Measurements from ENCODE around the gene SCUBE1. TPM values are rescaled to one million over a fixed set of nuclear protein-coding genes. Genes with fewer than 3 reads are reported as not detected.

SCUBE1 gene
- total and polyA plus RNA-seq, 2 experiments from 2014 or later: 0.81 to 3.2 TPM

GRCh38 chr22:43244803-43245527, 98.2 kb downstream of the SCUBE1 start:
- H3K27ac Mint-ChIP-seq: no peak overlapping the region
- DNase-seq (ENCODE audit: low spot score): no peak
- no peaks in the 10 kb centered on the region for H3K79me2 ChIP-seq (replicated peaks; ENCODE audit: insufficient read depth)
- H3K27me3 ChIP-seq (ENCODE audit: insufficient read depth): no peaks in the 10 kb centered on the region
- no peaks in the 10 kb centered on the region for H3F3A ChIP-seq (replicated peaks; ENCODE audit: low read depth)
- no peaks in the 10 kb centered on the region for H3K4me1 ChIP-seq (ENCODE audit: insufficient read depth)
- H2AFZ ChIP-seq: no peak overlapping the region
- H3K4me3 ChIP-seq: no peak overlapping the region
- ATAC-seq: peak; percentile 36
- no peaks in the 10 kb centered on the region for H3K4me1 Mint-ChIP-seq
- no peak overlapping the region for H3K4me2 ChIP-seq
- no peaks in the 10 kb centered on the region for H4K20me1 ChIP-seq (replicated peaks; ENCODE audit: insufficient read depth)
- peaks cover 1% of the 10 kb centered on the region for H3K27me3 Mint-ChIP-seq (ENCODE audit: insufficient read depth, low read depth, poor library complexity)
- no peaks in the 10 kb centered on the region for H3K9me3 Mint-ChIP-seq
- H3K36me3 ChIP-seq (ENCODE audit: insufficient read depth): no peaks in the 10 kb centered on the region
- no peak for TF ChIP-seq NANOG (IDR thresholded peaks at IDR 0.05; ENCODE audit: borderline replicate concordance)
- no peak overlapping the region for H3K27ac ChIP-seq (ENCODE audit: low read depth)
- H3K4me3 Mint-ChIP-seq: no peak overlapping the region
- H3K36me3 Mint-ChIP-seq (ENCODE audit: low read depth): no peaks in the 10 kb centered on the region
- H3K9me2 ChIP-seq (ENCODE audit: insufficient read depth): no peaks in the 10 kb centered on the region

- H3K9me3 Mint-ChIP-seq: no peaks in the 10 kb centered on the region
- Histone ChIP-seq H3K9me2 (ENCODE audit: insufficient read depth) (no peaks in the 10 kb centered on the region), H3K79me2 (replicated peaks; ENCODE audit: insufficient read depth) (no peaks in the 10 kb centered on the region), H3K4me3 (no peak overlapping the region), H3K36me3 (ENCODE audit: insufficient read depth) (no peaks in the 10 kb centered on the region), H3K4me1 (ENCODE audit: insufficient read depth) (no peaks in the 10 kb centered on the region), H4K20me1 (replicated peaks; ENCODE audit: insufficient read depth) (no peaks in the 10 kb centered on the region), H3F3A (replicated peaks; ENCODE audit: low read depth) (no peaks in the 10 kb centered on the region), H3K4me2 (no peak overlapping the region), H2AFZ (no peak overlapping the region), H3K27ac (ENCODE audit: low read depth) (no peak overlapping the region), H3K27me3 (ENCODE audit: insufficient read depth) (no peaks in the 10 kb centered on the region)
- DNase-seq (ENCODE audit: low spot score): peak; percentile 14
- no peak overlapping the region for H3K27ac Mint-ChIP-seq
- peaks cover 3% of the 10 kb centered on the region for H3K27me3 Mint-ChIP-seq (ENCODE audit: insufficient read depth, low read depth, poor library complexity)
- no peak overlapping the region for H3K4me3 Mint-ChIP-seq
- TF ChIP-seq NANOG (IDR thresholded peaks at IDR 0.05; ENCODE audit: borderline replicate concordance): no peak
- 0 out of 4 replicates have a peak, but pooled peaks of 1 of the 2 experiments have one; percentile 10 for TF ChIP-seq CTCF (conservative IDR thresholded peaks at IDR 0.05; ENCODE audit: low read depth in 2 of 2)
- no peaks in the 10 kb centered on the region for H3K36me3 Mint-ChIP-seq (ENCODE audit: low read depth)
- ATAC-seq: peak; percentile 14; the same call in 1 of the 3 replicates
- no peaks in the 10 kb centered on the region for H3K4me1 Mint-ChIP-seq
Measured at GRCh38 chr22:43244402-43244801, 98.8 kb downstream of the SCUBE1 start.

GRCh38 chr22:43243324-43243723, 99.8 kb downstream of the SCUBE1 start:
- DNase-seq (ENCODE audit: low spot score) (no peak), ATAC-seq (no peak)
- no peaks in the 10 kb centered on the region for H4K20me1 ChIP-seq (replicated peaks; ENCODE audit: insufficient read depth)
- no peaks in the 10 kb centered on the region for H3K36me3 ChIP-seq (ENCODE audit: insufficient read depth)
- no peaks in the 10 kb centered on the region for H3F3A ChIP-seq (replicated peaks; ENCODE audit: low read depth)
- H3K27me3 Mint-ChIP-seq (ENCODE audit: insufficient read depth, low read depth, poor library complexity): peaks cover 4% of the 10 kb centered on the region
- no peaks in the 10 kb centered on the region for H3K9me3 Mint-ChIP-seq
- no peak overlapping the region for H2AFZ ChIP-seq
- no peaks in the 10 kb centered on the region for H3K9me2 ChIP-seq (ENCODE audit: insufficient read depth)
- H3K27ac Mint-ChIP-seq: no peak overlapping the region
- no peaks in the 10 kb centered on the region for H3K4me1 Mint-ChIP-seq
- H3K4me3 ChIP-seq: no peak overlapping the region
- no peak overlapping the region for H3K27ac ChIP-seq (ENCODE audit: low read depth)
- no peaks in the 10 kb centered on the region for H3K79me2 ChIP-seq (replicated peaks; ENCODE audit: insufficient read depth)
- no peak overlapping the region for H3K4me3 Mint-ChIP-seq
- no peaks in the 10 kb centered on the region for H3K4me1 ChIP-seq (ENCODE audit: insufficient read depth)
- no peaks in the 10 kb centered on the region for H3K36me3 Mint-ChIP-seq (ENCODE audit: low read depth)
- H3K4me2 ChIP-seq: no peak overlapping the region
- H3K27me3 ChIP-seq (ENCODE audit: insufficient read depth): no peaks in the 10 kb centered on the region
- TF ChIP-seq ZNF462 (CRISPR knock-in tag; IDR thresholded peaks at IDR 0.05) (no peak), NANOG (IDR thresholded peaks at IDR 0.05; ENCODE audit: borderline replicate concordance) (no peak), ETS1 (IDR thresholded peaks at IDR 0.05) (no peak), JUNB (IDR thresholded peaks at IDR 0.05; ENCODE audit: unreplicated experiment) (no peak)
